Neuronal stem cell (in vitro differentiated cells): ENCODE results near the gene CHST15.

Experiments used
- DNase-seq: peaks from one replicate; pipeline ENCODE4 v3.0.0-alpha.2; 2013; ENCODE audit warnings: low spot score
- H2AFZ ChIP-seq: one replicate; pipeline ENCODE4 v1.6.1; 2013; ENCODE audit warnings: mild to moderate bottlenecking, low read length, inconsistent platforms
- H2AK5ac ChIP-seq: 2 replicates; pipeline ENCODE4 v1.6.1; 2013; ENCODE audit warnings: low read depth, mild to moderate bottlenecking, inconsistent platforms, low read length, moderate library complexity, mixed read lengths
- H2BK120ac ChIP-seq: 2 replicates; pipeline ENCODE4 v1.6.1; 2013; ENCODE audit warnings: low read depth, mild to moderate bottlenecking, inconsistent platforms, low read length, moderate library complexity, mixed read lengths
- H2BK12ac ChIP-seq: one replicate; pipeline ENCODE4 v1.6.1; 2013; ENCODE audit warnings: low read length, inconsistent platforms
- H2BK15ac ChIP-seq: 2 replicates; pipeline ENCODE4 v1.6.1; 2013; ENCODE audit warnings: mild to moderate bottlenecking, low read length, inconsistent platforms, mixed read lengths
- H2BK5ac ChIP-seq: one replicate; pipeline ENCODE4 v1.6.1; 2013; ENCODE audit warnings: inconsistent platforms, mild to moderate bottlenecking, low read length, moderate library complexity
- H3K14ac ChIP-seq: one replicate; pipeline ENCODE4 v1.6.1; 2013; ENCODE audit warnings: low read length, inconsistent platforms
- H3K18ac ChIP-seq: 2 replicates; pipeline ENCODE4 v1.6.1; 2013; ENCODE audit warnings: low read length, inconsistent platforms
- H3K23ac ChIP-seq: 2 replicates; pipeline ENCODE4 v1.6.1; 2013; ENCODE audit warnings: low read depth, mild to moderate bottlenecking, mixed read lengths, low read length, inconsistent platforms; ENCODE audit not compliant: poor library complexity
- H3K27ac ChIP-seq: replicated peaks from 3 replicates; pipeline ENCODE4 v1.5.1; 2013; ENCODE audit warnings: low read length, inconsistent platforms
- H3K27me3 ChIP-seq, 3 experiments: 2 replicates each; pipeline ENCODE4 v1.6.1; 2013; ENCODE audit warnings: low read length in 3 of 3, mild to moderate bottlenecking in 2 of 3, inconsistent platforms in 1 of 3, low read depth in 1 of 3, mixed read lengths in 1 of 3, moderate library complexity in 1 of 3; ENCODE audit not compliant: control insufficient read depth in 3 of 3, insufficient read depth in 3 of 3
- H3K36me3 ChIP-seq, 2 donors: replicated peaks in 1 of 2; 2 replicates each; pipeline ENCODE4 v1.6.1; 2013; ENCODE audit warnings: low read length in 2 of 2; ENCODE audit not compliant: control insufficient read depth in 2 of 2, insufficient read depth in 2 of 2
- H3K4ac ChIP-seq: 2 replicates; pipeline ENCODE4 v1.6.1; 2013; ENCODE audit warnings: inconsistent platforms, mild to moderate bottlenecking, low read length, moderate library complexity
- H3K4me1 ChIP-seq, 2 donors: 1 replicate in 1 of 2; 2 replicates in 1 of 2; pipeline ENCODE4 v1.6.1; 2013; ENCODE audit warnings: low read length in 2 of 2, low read depth in 1 of 2; ENCODE audit not compliant: control insufficient read depth in 2 of 2, insufficient read depth in 1 of 2
- H3K4me2 ChIP-seq: one replicate; pipeline ENCODE4 v1.6.1; 2013; ENCODE audit warnings: mild to moderate bottlenecking, low read length, inconsistent platforms; ENCODE audit not compliant: insufficient read depth, poor library complexity, severe bottlenecking
- H3K4me3 ChIP-seq, 2 donors: 2 replicates each; pipeline ENCODE4 v1.5.1; 2013; ENCODE audit warnings: low read length in 2 of 2, mild to moderate bottlenecking in 2 of 2, inconsistent platforms in 1 of 2, moderate library complexity in 1 of 2
- H3K79me1 ChIP-seq: one replicate; pipeline ENCODE4 v1.6.1; 2013; ENCODE audit warnings: low read depth, mild to moderate bottlenecking, inconsistent platforms, low read length, moderate library complexity
- H3K9ac ChIP-seq: one replicate; pipeline ENCODE4 v1.6.1; 2013; ENCODE audit warnings: mild to moderate bottlenecking, low read depth, low read length, inconsistent platforms; ENCODE audit not compliant: poor library complexity
- H3K9me3 ChIP-seq, 2 donors: replicated peaks in 1 of 2; 2 replicates each; pipeline versions ENCODE3 to v1.6.1; 2013; ENCODE audit warnings: low read length in 2 of 2, mild to moderate bottlenecking in 2 of 2, inconsistent platforms in 1 of 2, low read depth in 1 of 2, mixed read lengths in 1 of 2, moderate library complexity in 1 of 2; ENCODE audit not compliant: control insufficient read depth in 2 of 2, insufficient read depth in 1 of 2
- H4K8ac ChIP-seq: one replicate; pipeline ENCODE4 v1.6.1; 2013; ENCODE audit warnings: low read depth, mild to moderate bottlenecking, inconsistent platforms, low read length, moderate library complexity
- H4K91ac ChIP-seq: one replicate; pipeline ENCODE4 v1.6.1; 2013; ENCODE audit warnings: low read length, low read depth, mild to moderate bottlenecking, inconsistent platforms; ENCODE audit not compliant: poor library complexity
- WGBS, 2 donors: extraction: QIAGEN DNeasy Blood & Tissue Kit; methylation state at CpG; one replicate each; pipeline ENCODE4 v1.1.7; 2013; ENCODE audit warnings: missing lambda C conversion rate in 2 of 2, mixed read lengths in 1 of 2; ENCODE audit not compliant: insufficient read length in 2 of 2, insufficient replicate concordance in 1 of 2; ENCODE audit errors: extremely low coverage in 2 of 2; 5-methylcytosine and 5-hydroxymethylcytosine counted together

CHST15 gene

GRCh38 chr10:124005091-124005490 is 88.3 kb downstream of the CHST15 start:
- no peak overlapping the region for H3K27ac ChIP-seq

GRCh38 chr10:124004663-124005004 is 88.8 kb downstream of the CHST15 start:
- Histone ChIP-seq H3K79me1 (no peaks in the 10 kb centered on the region), H3K14ac (peak overlapping the region; percentile 32), H2BK120ac (no peak overlapping the region), H3K23ac (no peak overlapping the region), H3K27ac (no peak overlapping the region), H2BK15ac (peak overlapping the region; percentile 31), H2BK5ac (no peak overlapping the region), H4K8ac (no peak overlapping the region), H3K36me3 (peaks cover 0 to 35% of the 10 kb centered on the region in 2 donors), H3K4me2 (no peak overlapping the region), H3K4ac (no peak overlapping the region), H3K18ac (no peak overlapping the region), H3K4me3 (no peak overlapping the region), H3K9ac (no peak overlapping the region), H3K4me1 (peaks cover 0 to 6% of the 10 kb centered on the region in 2 donors), H2BK12ac (no peak overlapping the region), H3K27me3 (no peaks in the 10 kb centered on the region), H3K9me3 (no peaks in the 10 kb centered on the region), H4K91ac (no peak overlapping the region), H2AFZ (no peak overlapping the region), H2AK5ac (peak overlapping the region; percentile 33)
- DNase-seq, result no peak
- no CpG with 5 or more reads among the region's 2 CpGs for WGBS, 2 donors

More at GRCh38 chr10:124005091-124005490, 88.3 kb downstream of the CHST15 start:
- Histone ChIP-seq H3K79me1 (no peaks in the 10 kb centered on the region), H3K4me3 (no peak overlapping the region), H2BK12ac (no peak overlapping the region), H3K4me1 (peaks cover 0 to 6% of the 10 kb centered on the region in 2 donors), H2BK120ac (no peak overlapping the region), H4K8ac (no peak overlapping the region), H3K4me2 (no peak overlapping the region), H2AFZ (no peak overlapping the region), H3K27me3 (no peaks in the 10 kb centered on the region), H4K91ac (no peak overlapping the region), H3K14ac (no peak overlapping the region), H2BK15ac (no peak overlapping the region), H3K23ac (no peak overlapping the region), H3K9me3 (no peaks in the 10 kb centered on the region), H2BK5ac (no peak overlapping the region), H2AK5ac (no peak overlapping the region), H3K36me3 (peaks cover 0 to 39% of the 10 kb centered on the region in 2 donors), H3K4ac (no peak overlapping the region), H3K18ac (no peak overlapping the region), H3K9ac (no peak overlapping the region)
- no CpG with 5 or more reads among the region's 10 CpGs for WGBS, 2 donors
- DNase-seq, result no peak

GRCh38 chr10:124003871-124004662 is 89.3 kb downstream of the CHST15 start:
- Histone ChIP-seq H2BK5ac (no peak overlapping the region), H2AFZ (no peak overlapping the region), H3K4me3 (no peak overlapping the region), H3K27me3 (no peaks in the 10 kb centered on the region), H4K8ac (no peak overlapping the region), H2AK5ac (peak overlapping the region; percentile 35), H3K14ac (peak overlapping the region; percentile 32), H3K27ac (no peak overlapping the region), H2BK15ac (peak overlapping the region; percentile 31), H3K36me3 (peaks cover 0 to 29% of the 10 kb centered on the region in 2 donors), H4K91ac (peak overlapping the region; percentile 59), H2BK12ac (no peak overlapping the region), H3K4me1 (peaks cover 0 to 6% of the 10 kb centered on the region in 2 donors), H3K18ac (peak overlapping the region; percentile 62), H3K23ac (no peak overlapping the region), H2BK120ac (no peak overlapping the region), H3K79me1 (no peaks in the 10 kb centered on the region), H3K4ac (no peak overlapping the region), H3K9me3 (no peaks in the 10 kb centered on the region), H3K4me2 (no peak overlapping the region), H3K9ac (no peak overlapping the region)
- DNase-seq, result no peak
- WGBS, 2 donors, result no CpG with 5 or more reads among the region's 11 CpGs

GRCh38 chr10:124003481-124003870 is 89.9 kb downstream of the CHST15 start:
- H2BK15ac ChIP-seq, result no peak overlapping the region
- no peak overlapping the region for H2BK12ac ChIP-seq
- H4K8ac ChIP-seq, result no peak overlapping the region
- no peaks in the 10 kb centered on the region for H3K79me1 ChIP-seq
- peaks cover 0 to 6% of the 10 kb centered on the region in 2 donors for H3K4me1 ChIP-seq
- H3K23ac ChIP-seq, result no peak overlapping the region
- peaks cover 0 to 23% of the 10 kb centered on the region in 2 donors for H3K36me3 ChIP-seq
- no CpG with 5 or more reads among the region's 4 CpGs for WGBS, 2 donors
- no peak overlapping the region for H2AFZ ChIP-seq
- H3K9ac ChIP-seq, result no peak overlapping the region
- no peak overlapping the region for H3K14ac ChIP-seq
- H2BK5ac ChIP-seq, result no peak overlapping the region
- H2AK5ac ChIP-seq, result peak overlapping the region; percentile 35
- no peaks in the 10 kb centered on the region for H3K27me3 ChIP-seq
- H3K18ac ChIP-seq, result no peak overlapping the region
- no peaks in the 10 kb centered on the region for H3K9me3 ChIP-seq
- no peak overlapping the region for H2BK120ac ChIP-seq
- no peak for DNase-seq
- H3K4me3 ChIP-seq, result no peak overlapping the region
- no peak overlapping the region for H3K27ac ChIP-seq
- no peak overlapping the region for H3K4me2 ChIP-seq
- H3K4ac ChIP-seq, result no peak overlapping the region
- no peak overlapping the region for H4K91ac ChIP-seq
